HG03460 (cell line): ENCODE data around the gene ASXL2.

Experiments
- ATAC-seq: cut with Tn5 transposase; IDR thresholded peaks from one replicate; pipeline ENCODE4 v1.9.1; 2021; ENCODE audit not compliant: unreplicated experiment

ASXL2 gene

DNA sequence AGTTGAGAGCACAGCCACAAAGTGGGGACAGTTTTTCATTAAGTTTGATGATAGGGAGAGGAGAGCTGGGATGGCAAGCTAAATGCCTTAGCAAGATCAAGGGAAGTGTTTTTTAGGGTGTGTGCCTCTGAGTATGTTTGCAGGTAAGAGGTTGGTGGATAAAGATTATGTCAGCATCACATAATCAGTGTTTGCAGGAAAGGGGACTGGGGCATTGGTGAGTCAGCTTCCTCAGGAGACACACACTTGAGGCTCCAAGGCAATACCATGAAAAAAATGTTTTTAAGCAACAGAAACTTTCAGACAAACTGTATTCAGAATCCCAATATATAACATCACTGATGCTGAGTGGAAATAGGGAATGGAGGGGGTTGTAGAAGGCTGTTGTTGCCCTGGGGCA, 179.5 kb downstream of the ASXL2 start:
- no peak for ATAC-seq

- no peak for ATAC-seq
These were observed 180.5 kb downstream of the ASXL2 start for GRCh38 chr2:25697559-25698341.

DNA sequence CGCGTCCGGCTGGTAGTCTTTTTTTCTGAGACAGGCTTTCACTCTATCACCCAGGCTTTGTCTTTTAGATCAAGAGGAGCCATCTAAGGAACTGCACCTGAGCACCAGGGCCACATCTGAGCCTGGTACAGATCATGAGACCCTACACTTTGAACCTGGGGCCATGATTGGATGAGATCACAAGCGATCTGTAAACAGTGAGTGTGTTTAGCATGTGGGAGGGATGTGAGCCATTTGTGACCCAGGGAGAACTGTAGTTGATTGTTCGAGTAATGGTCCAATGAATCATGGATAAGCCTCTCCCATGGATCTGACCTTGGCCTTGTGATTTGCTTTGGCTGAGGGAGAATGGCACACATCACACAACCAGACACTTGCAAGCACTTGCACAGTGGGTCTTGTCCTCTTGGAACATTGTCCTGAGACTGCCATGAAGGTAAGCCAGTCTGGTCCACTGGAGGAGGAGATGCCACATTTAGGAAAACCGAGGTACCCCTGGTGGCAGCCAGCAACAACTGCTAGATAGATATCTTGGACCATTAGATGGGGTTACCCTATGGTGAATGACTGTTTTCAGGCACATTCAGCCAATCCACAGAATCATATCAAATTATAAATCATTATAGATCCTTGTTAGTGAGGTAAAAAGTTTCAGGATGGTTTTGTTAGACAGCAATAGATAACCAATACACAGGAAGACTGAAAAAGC, 185.4 kb downstream of the ASXL2 start:
- ATAC-seq = no peak

DNA sequence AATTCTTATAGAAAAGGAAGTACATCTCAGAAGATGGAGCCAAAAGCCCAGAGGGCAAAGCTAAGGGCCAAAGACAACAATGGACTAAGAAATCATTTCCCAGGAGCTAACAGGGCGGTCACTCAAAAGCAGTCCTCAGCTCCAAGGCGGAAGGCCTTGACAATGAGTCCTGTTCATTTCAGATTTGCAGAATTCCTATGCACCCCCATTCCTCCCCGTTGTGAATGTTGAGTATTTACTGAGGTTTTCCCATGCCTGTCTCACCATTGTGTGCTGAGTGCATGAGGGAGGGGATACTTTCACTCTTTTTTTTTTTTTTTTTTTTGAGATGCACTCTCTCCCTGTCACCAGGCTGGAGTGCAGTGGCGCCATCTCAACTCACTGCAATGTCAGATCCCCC, 186.1 kb downstream of the ASXL2 start:
- no peak for ATAC-seq

- ATAC-seq = no peak
These were observed 188.2 kb downstream of the ASXL2 start for GRCh38 chr2:25690058-25690457.

DNA sequence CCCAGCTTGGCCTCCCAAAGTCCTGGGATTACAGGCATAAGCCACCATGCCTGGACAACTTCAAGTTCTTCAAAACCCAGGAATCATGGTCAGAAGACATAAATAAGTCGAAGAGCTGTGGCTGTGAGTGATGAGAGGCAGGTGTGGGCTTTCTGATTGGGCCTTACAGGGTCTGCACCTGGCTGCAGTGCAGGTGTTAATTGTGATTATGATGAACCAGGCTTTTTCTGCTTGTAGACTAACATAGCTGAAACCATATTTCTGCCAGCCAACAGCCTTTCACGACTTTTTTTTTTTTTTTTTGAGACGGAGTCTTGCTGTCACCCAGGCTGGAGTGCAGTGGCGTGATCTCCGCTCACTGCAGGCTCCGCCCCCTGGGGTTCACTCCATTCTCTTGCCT, 190.1 kb downstream of the ASXL2 start:
- no peak for ATAC-seq

DNA sequence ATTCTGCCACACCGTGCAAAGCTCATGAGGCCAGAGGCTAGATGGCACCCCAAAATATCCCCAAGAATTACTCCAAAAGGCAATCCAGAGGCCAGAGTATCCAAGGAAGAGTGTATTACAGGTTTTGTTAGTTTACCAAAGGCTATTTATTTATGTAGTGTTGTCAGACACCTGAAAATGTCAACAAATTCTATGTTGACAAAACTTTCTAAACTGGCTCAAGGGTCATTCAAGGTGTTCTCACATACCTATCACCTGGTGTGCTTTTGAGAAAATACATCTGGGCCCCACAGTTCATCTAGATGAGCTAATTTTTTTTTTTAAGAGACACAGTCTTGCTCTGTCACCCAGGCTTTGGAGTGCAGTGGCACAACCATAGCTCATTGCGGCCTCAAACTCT, 192.5 kb downstream of the ASXL2 start:
- no peak for ATAC-seq

- ATAC-seq = no peak
These were observed 193.5 kb downstream of the ASXL2 start for GRCh38 chr2:25684577-25685473.
